ENCODE data around the gene RCOR2.
"Not testable (repeated sequence)": the region's sequence is repeated elsewhere in the genome, so short reads cannot be mapped to it uniquely, and the experiment has no call there.

Gene RCOR2

DNA sequence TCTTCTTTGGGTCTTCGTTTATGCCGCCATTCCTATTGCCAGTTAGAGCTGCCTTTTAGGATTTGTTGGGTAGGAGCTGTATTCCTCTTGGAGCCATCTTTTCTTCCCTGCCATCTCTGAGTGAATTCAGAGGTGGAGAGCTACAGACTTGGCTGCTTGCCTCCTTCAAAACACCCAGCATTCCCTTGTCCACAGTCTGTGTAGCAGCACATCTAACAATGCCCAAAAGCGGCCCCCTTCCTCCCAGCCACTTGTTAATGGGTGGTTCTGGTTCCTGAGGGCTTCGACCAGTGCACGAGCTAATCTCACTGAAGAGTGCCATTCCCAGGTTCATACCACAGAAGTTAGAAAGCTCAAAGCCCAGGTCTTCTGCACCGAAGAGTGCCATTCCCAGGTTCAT, 40.3 kb downstream of the RCOR2 start:
- no peak for DNase-seq

GRCh38 chr11:63875506-63876065, 41.4 kb downstream of the RCOR2 start:
- DNase-seq: no peak

GRCh38 chr11:63874511-63874910, 42.5 kb downstream of the RCOR2 start:
- no peak for DNase-seq

GRCh38 chr11:63873311-63873710, 43.7 kb downstream of the RCOR2 start:
- no peak for DNase-seq

DNA sequence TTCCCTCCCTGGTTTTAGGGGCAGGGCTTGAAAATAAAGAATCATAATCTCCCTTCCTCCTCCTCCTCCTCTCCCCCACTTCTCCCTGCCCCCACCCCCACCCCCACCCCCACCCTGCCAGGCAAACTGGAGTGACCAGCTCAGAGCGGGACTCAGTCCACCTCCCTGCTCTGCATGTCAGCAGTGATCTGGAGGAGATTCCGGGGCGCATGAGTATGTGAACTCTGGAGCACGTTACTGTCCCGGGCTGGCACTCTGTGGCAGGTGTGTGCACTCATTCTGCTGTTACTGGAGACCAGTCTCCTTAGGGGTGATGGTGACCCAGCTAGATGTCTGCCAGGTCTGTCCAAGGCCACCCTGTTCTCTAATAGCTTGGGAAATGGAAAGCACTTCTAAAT, 44.2 kb downstream of the RCOR2 start:
- DNase-seq: no peak

GRCh38 chr11:63871962-63872799, 44.8 kb downstream of the RCOR2 start:
- peak in 2 of 6 experiments; percentile 7 to 15 for DNase-seq

DNA sequence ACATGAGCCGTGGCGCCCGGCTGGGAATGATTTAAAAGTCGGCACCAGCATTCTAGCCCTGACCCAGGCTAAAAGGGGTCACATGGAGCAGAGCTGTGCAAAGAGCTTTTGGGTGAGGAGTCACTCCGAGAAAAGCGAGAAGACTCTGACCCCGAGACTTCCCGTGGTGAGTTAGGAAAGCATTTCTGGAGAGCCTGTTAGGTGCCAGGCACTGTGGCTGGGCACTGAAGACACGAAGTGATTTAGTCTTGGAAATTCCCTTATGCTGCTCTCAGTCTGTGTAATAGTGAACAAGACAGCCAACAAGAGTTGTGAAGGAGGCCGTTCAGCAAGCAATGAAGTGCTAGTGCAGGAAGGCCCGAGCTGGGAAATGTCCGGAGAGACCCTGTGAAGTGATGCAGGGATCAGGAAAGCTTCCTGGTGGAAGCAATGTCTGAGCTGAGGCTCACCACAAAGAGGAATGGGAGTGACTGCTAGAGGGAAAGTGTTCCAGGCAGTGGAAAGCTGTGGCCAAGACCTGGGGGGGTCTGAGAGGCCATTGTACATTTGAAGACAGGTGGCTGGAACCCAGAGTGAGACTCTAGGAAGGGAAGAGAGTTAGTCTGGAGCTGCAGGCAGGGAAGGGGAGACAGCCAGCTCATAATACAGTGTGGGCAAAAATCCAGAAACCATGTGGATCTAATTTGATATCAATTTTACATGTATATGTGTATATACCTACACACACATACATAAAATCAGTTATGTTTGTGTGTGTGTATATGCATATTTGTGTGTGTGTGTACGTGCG, 46.4 kb downstream of the RCOR2 start:
- DNase-seq: no peak

GRCh38 chr11:63869683-63870082, 47.3 kb downstream of the RCOR2 start:
- peak in 5 of 6 experiments; percentile 6 to 64 (median 57) for DNase-seq

DNA sequence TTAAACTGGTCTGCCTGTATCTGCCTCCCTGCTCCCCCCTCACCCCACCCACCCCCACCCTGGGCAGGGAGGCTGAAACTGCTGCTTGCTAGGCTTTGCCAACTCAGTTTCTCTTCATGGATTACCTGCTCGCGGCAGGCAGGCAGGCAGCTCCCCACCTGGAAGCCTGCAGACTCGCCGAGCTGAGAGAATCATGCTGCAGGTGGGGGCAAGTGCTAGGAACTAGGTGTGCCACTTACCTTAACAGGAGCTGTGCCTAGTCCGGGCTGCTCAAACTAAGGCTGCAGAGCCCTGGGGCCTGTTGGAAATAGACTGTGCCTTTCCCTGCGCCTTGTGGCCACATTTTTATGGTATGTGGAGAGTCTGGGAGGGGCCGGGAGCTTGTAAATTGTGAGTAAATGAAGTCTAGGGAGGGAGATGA, 47.8 kb downstream of the RCOR2 start:
- no peak for DNase-seq

DNA sequence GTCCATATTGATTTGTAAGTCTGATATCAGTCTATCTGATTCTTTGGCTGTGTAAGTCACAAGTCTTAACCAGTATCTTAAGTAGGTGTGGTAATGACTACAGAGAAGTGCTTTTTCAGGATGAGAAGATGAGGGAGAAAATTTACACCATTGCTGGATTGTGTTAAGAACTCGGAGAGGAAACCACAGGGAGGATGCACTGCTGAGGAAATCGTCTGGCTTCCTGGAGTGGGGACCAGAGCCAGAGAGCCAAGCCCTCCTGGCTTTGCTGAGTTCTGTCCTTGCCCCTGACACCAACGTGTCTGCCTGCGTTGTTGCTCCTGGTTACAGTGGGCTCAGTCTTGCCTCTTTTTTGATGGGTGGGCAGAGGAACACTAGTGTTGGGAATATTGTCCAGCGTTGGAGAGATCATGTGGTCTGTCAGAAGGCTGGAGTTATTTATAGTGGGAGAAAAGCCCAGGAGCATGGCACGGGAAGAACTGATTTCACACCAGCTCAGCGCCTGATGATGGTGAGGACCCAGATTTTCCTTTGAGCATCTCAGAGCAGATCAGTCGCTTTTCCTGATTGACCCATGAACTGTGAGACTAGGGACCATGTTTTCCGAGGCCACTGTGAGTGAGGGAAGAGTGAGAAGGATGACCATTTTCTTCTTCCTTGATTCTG, 48.4 kb downstream of the RCOR2 start:
- DNase-seq: no peak

DNA sequence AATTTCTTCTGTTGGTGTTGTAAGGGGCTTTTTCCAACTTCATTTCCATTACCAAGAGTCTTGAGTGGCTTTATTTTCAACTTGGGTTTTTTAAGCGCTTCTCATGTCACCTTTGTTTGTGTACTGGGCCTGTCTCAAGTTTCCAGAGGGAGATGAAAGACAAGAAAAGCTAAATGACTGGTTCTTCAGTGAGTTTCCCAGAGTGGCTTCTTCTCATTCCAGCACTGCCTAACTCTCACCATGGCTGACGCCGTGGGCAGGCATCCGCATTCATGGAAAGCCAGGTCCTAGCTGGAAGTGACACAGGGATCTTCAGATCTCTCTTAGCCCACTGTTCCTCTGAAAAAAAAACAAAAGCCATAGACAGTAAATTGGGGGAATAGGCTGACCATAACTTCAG, 49.5 kb downstream of the RCOR2 start:
- DNase-seq: no peak

GRCh38 chr11:63866211-63866610, 50.8 kb downstream of the RCOR2 start:
- peak; percentile 25 to 84 (median 68) for DNase-seq

GRCh38 chr11:63863620-63864019, 53.3 kb downstream of the RCOR2 start:
- not testable (repeated sequence) for DNase-seq

DNA sequence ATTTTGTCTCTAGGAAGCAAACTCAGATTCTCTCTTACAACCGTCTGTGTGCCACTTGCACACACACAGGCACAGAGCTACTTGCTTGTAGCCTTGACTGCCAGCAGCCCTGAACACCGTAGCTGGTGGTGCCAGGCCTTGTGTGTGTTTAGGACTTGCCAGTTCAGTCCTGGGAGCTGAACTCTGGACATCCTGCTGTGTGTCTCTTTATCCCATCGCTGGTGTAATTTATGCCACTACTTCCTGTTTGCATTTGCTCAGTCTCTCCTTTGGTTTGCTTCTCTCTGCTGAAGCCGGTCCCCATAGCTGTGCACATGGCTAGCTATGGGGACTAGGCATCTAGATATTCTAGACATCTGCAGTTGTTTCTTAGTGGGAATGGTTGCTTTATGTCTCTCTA, 54.0 kb downstream of the RCOR2 start:
- peak in 1 of 6 experiments; percentile 15 for DNase-seq

All from stimulated activated naive CD4-positive, alpha-beta T cell (primary cell).